ENCODE data around the gene CHAD. TPM values are rescaled to one million over a fixed set of nuclear protein-coding genes. Genes with fewer than 3 reads are reported as not detected.

The CHAD gene
- total RNA-seq, 2 experiments from 2014 or later = not detected

GRCh38 chr17:50507871-50508572, 39.3 kb upstream of the CHAD start, which contains the start of gene MYCBPAP:
Gene MYCBPAP (plus strand): TSS chr17:50508439. CDS start chr17:50508675, 236 bp downstream.
- CTCF ChIA-PET (ENCODE audit: unreplicated experiment) = no interaction called here
- Histone ChIP-seq H3K27ac (ENCODE audit: low read depth, low read length, poor library complexity, severe bottlenecking) (peak within 1 kb of the TSS; percentile 26), H2AFZ (ENCODE audit: low read length) (peak within 1 kb of the TSS; percentile 98), H3K4me2 (ENCODE audit: low read length) (peak within 1 kb of the TSS; percentile 82), H3K4me3 (ENCODE audit: low read depth, low read length, poor library complexity, severe bottlenecking) (peak within 1 kb of the TSS; percentile 79), H3K4me1 (ENCODE audit: insufficient read depth, low read length, poor library complexity, severe bottlenecking) (peaks cover 15% of the 10 kb centered on the region), H3K9me2 (ENCODE audit: insufficient read depth, low read length) (no peaks in the 10 kb centered on the region), H4K20me1 (ENCODE audit: insufficient read depth, low read length) (no peaks in the 10 kb centered on the region), H3K79me2 (ENCODE audit: insufficient read depth, low read depth, low read length) (no peaks in the 10 kb centered on the region), H3K9me3 (ENCODE audit: low read length) (no peaks in the 10 kb centered on the region), H3K36me3 (ENCODE audit: insufficient read depth, low read length) (no peaks in the 10 kb centered on the region)
- TF ChIP-seq EZH2phosphoT487 (IDR thresholded peaks at IDR 0.05; ENCODE audit: borderline replicate concordance, low read depth, low read length) (no peak), CTCF (conservative IDR thresholded peaks at IDR 0.05; ENCODE audit: low read length) (no peak; the same call in 1 of the 2 replicates)
- intact Hi-C loops (cut with micrococcal nuclease; ENCODE audit: unreplicated experiment) = no loop called here
- POLR2A ChIA-PET = no interaction called here
- DNase-seq (ENCODE audit: low spot score) = peak; percentile 82
- BruUV-seq (replicated peaks) = no TSS peak

- Histone ChIP-seq H3K79me2 (ENCODE audit: insufficient read depth, low read depth, low read length) (no peaks in the 10 kb centered on the region), H3K9me2 (ENCODE audit: insufficient read depth, low read length) (no peaks in the 10 kb centered on the region), H3K36me3 (ENCODE audit: insufficient read depth, low read length) (no peaks in the 10 kb centered on the region), H3K4me1 (ENCODE audit: insufficient read depth, low read length, poor library complexity, severe bottlenecking) (peaks cover 15% of the 10 kb centered on the region), H4K20me1 (ENCODE audit: insufficient read depth, low read length) (no peaks in the 10 kb centered on the region), H2AFZ (ENCODE audit: low read length) (no peak overlapping the region), H3K4me2 (ENCODE audit: low read length) (no peak overlapping the region), H3K9me3 (ENCODE audit: low read length) (no peaks in the 10 kb centered on the region), H3K4me3 (ENCODE audit: low read depth, low read length, poor library complexity, severe bottlenecking) (no peak overlapping the region), H3K27ac (ENCODE audit: low read depth, low read length, poor library complexity, severe bottlenecking) (no peak overlapping the region)
- BruUV-seq (replicated peaks) = no TSS peak
- DNase-seq (ENCODE audit: low spot score) = no peak
- POLR2A ChIA-PET = interaction anchor here (0.6 kb wide), 2 partner anchors 11 to 20 kb away, joined by 3 read pairs; no protein-coding TSS in a partner anchor
- CTCF ChIA-PET (ENCODE audit: unreplicated experiment) = no interaction called here
- intact Hi-C loops (cut with micrococcal nuclease; ENCODE audit: unreplicated experiment) = no loop called here
- TF ChIP-seq CTCF (conservative IDR thresholded peaks at IDR 0.05; ENCODE audit: low read length) (no peak), EZH2phosphoT487 (IDR thresholded peaks at IDR 0.05; ENCODE audit: borderline replicate concordance, low read depth, low read length) (no peak)
These were observed 37.6 kb upstream of the CHAD start for GRCh38 chr17:50506298-50506697.

GRCh38 chr17:50505591-50506130, 37.0 kb upstream of the CHAD start:
- H3K79me2 ChIP-seq (ENCODE audit: insufficient read depth, low read depth, low read length) = no peaks in the 10 kb centered on the region
- H4K20me1 ChIP-seq (ENCODE audit: insufficient read depth, low read length) = no peaks in the 10 kb centered on the region
- peaks cover 15% of the 10 kb centered on the region for H3K4me1 ChIP-seq (ENCODE audit: insufficient read depth, low read length, poor library complexity, severe bottlenecking)
- no peaks in the 10 kb centered on the region for H3K9me3 ChIP-seq (ENCODE audit: low read length)
- no peak for TF ChIP-seq EZH2phosphoT487 (IDR thresholded peaks at IDR 0.05; ENCODE audit: borderline replicate concordance, low read depth, low read length)
- no peak for TF ChIP-seq CTCF (conservative IDR thresholded peaks at IDR 0.05; ENCODE audit: low read length)
- intact Hi-C loops (cut with micrococcal nuclease; ENCODE audit: unreplicated experiment) = no loop called here
- ChIA-PET CTCF (ENCODE audit: unreplicated experiment) (no interaction called here), POLR2A (interaction anchor here (1.3 kb wide), 1 partner anchor 12 kb away, joined by 3 read pairs; no protein-coding TSS in a partner anchor)
- BruUV-seq (replicated peaks) = no TSS peak
- H2AFZ ChIP-seq (ENCODE audit: low read length) = no peak overlapping the region
- no peak overlapping the region for H3K4me2 ChIP-seq (ENCODE audit: low read length)
- no peak overlapping the region for H3K27ac ChIP-seq (ENCODE audit: low read depth, low read length, poor library complexity, severe bottlenecking)
- H3K36me3 ChIP-seq (ENCODE audit: insufficient read depth, low read length) = no peaks in the 10 kb centered on the region
- H3K4me3 ChIP-seq (ENCODE audit: low read depth, low read length, poor library complexity, severe bottlenecking) = no peak overlapping the region
- DNase-seq (ENCODE audit: low spot score) = no peak
- H3K9me2 ChIP-seq (ENCODE audit: insufficient read depth, low read length) = no peaks in the 10 kb centered on the region
